Left ventricle myocardium inferior (tissue), 1 donor: ENCODE data around the gene PMPCB. TPM values are rescaled to one million over a fixed set of nuclear protein-coding genes. Genes with fewer than 3 reads are reported as not detected.
"Not testable (repeated sequence)": the region's sequence is repeated elsewhere in the genome, so short reads cannot be mapped to it uniquely, and the experiment has no call there.

Source experiments
- DNase-seq: peaks from one replicate; pipeline ENCODE4 v3.0.0-alpha.2; 2020
- H3K27ac ChIP-seq: fragments of 200-600 bp; replicated peaks from 2 replicates; pipeline ENCODE4 v1.8.0; 2021
- H3K27me3 ChIP-seq: fragments of 200-600 bp; 2 replicates; pipeline ENCODE4 v1.8.0; 2021; ENCODE audit warnings: low read depth
- H3K36me3 ChIP-seq: fragments of 200-600 bp; 2 replicates; pipeline ENCODE4 v1.8.0; 2021
- H3K4me1 ChIP-seq: fragments of 200-600 bp; 2 replicates; pipeline ENCODE4 v1.8.0; 2021
- H3K4me3 ChIP-seq: fragments of 200-600 bp; 2 replicates; pipeline ENCODE4 v1.8.0; 2021; ENCODE audit warnings: mild to moderate bottlenecking, moderate library complexity
- H3K9me3 ChIP-seq: fragments of 200-600 bp; replicated peaks from 2 replicates; pipeline ENCODE4 v1.8.0; 2021
- intact Hi-C: fragments of 100-400 bp; cut with micrococcal nuclease; formaldehyde crosslinking; loops from one replicate; pipeline ENCODE4 v1.11.0; 2022
- long read RNA-seq: library from polyadenylated mRNA; unstranded; transcript quantifications from one replicate; pipeline ENCODE4 v2.0.0, GENCODE V29; 2021
- total RNA-seq: library from RNA; stranded (reverse); fragmentation: NEBNext Ultra II Directional; extraction: Animal tissue kit (Norgen Biotek cat#: 25700); gene quantifications from one replicate; pipeline ENCODE4 v1.2.1, GENCODE V29; 2021
- TF ChIP-seq, protein P1 (sequence below): fragments of 200-600 bp; IDR thresholded peaks from 2 replicates; pipeline ENCODE4 v1.8.0; 2021; ENCODE audit warnings: antibody characterized with exemption, mild to moderate bottlenecking, borderline replicate concordance
- donor health status: DM: no; HTN: yes; CAD: no; lungs with severe emphysema.

Gene PMPCB, protein sequence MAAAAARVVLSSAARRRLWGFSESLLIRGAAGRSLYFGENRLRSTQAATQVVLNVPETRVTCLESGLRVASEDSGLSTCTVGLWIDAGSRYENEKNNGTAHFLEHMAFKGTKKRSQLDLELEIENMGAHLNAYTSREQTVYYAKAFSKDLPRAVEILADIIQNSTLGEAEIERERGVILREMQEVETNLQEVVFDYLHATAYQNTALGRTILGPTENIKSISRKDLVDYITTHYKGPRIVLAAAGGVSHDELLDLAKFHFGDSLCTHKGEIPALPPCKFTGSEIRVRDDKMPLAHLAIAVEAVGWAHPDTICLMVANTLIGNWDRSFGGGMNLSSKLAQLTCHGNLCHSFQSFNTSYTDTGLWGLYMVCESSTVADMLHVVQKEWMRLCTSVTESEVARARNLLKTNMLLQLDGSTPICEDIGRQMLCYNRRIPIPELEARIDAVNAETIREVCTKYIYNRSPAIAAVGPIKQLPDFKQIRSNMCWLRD
- 78.1 TPM for total RNA-seq
- long read RNA-seq, transcript PMPCB-201 (13 exons, 2,472 nt) = major isoform, 76 of 81 reads
- long read RNA-seq, partial matches to known transcripts = 2 of 81 reads
- long read RNA-seq, other reads (novel, unspliced or antisense) = 2 of 81 reads

DNA sequence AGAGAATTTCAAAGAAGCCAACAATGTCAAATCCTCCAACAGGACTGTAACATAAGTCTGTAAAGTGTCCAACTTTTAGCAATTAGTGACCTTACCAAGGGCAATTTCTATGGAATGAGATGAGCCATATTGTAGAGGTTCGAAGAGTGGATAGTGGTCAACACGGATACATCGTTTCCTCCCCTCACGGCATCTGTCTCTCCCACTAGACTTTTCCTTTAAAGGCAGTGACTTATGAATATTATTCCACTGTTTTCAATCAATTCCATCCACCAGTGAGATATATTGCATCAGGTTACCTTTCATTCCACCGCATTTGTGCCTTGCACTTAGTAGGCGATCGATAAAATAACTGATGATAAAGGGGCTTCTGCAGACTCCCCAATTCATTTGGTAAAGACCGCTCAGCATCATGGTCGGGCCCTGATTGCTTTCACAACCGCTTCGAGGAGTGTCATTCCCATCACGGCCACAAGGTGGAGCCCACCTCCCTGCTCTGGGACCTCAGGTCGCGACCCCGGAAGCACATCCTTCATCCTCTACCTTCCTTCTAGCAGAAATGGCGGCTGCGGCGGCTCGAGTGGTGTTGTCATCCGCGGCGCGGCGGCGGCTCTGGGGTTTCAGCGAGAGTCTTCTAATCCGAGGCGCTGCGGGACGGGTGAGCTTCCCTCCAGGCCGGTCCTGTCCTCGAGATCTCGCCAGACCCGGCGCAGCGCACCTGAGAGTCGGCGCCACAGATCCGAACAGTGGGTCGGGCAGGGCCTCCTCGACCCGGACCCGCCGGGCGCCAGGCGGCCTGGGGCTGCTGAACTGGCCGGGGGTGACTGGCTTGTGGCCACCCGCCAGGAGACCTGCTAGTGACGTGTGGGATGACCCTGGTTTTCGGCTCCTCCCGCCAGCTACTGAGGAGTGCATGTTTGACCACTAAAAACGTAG lies at the start of gene PMPCB:
PMPCB (plus strand) TSS at position 535 of the 936 bp plus-strand sequence; CDS start at position 560, 25 bp downstream.
- Histone ChIP-seq H3K9me3 (no peaks in the 10 kb centered on the region), H3K4me1 (peaks cover 32% of the 10 kb centered on the region), H3K4me3 (peak within 1 kb of the TSS; percentile 98), H3K36me3 (peaks cover 35% of the 10 kb centered on the region), H3K27me3 (no peaks in the 10 kb centered on the region), H3K27ac (peak within 1 kb of the TSS; percentile 89)
- intact Hi-C loops = no loop called here
- TF ChIP-seq, protein P1, sequence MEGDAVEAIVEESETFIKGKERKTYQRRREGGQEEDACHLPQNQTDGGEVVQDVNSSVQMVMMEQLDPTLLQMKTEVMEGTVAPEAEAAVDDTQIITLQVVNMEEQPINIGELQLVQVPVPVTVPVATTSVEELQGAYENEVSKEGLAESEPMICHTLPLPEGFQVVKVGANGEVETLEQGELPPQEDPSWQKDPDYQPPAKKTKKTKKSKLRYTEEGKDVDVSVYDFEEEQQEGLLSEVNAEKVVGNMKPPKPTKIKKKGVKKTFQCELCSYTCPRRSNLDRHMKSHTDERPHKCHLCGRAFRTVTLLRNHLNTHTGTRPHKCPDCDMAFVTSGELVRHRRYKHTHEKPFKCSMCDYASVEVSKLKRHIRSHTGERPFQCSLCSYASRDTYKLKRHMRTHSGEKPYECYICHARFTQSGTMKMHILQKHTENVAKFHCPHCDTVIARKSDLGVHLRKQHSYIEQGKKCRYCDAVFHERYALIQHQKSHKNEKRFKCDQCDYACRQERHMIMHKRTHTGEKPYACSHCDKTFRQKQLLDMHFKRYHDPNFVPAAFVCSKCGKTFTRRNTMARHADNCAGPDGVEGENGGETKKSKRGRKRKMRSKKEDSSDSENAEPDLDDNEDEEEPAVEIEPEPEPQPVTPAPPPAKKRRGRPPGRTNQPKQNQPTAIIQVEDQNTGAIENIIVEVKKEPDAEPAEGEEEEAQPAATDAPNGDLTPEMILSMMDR = peak; percentile 98
- DNase-seq = peak; percentile 97

DNA sequence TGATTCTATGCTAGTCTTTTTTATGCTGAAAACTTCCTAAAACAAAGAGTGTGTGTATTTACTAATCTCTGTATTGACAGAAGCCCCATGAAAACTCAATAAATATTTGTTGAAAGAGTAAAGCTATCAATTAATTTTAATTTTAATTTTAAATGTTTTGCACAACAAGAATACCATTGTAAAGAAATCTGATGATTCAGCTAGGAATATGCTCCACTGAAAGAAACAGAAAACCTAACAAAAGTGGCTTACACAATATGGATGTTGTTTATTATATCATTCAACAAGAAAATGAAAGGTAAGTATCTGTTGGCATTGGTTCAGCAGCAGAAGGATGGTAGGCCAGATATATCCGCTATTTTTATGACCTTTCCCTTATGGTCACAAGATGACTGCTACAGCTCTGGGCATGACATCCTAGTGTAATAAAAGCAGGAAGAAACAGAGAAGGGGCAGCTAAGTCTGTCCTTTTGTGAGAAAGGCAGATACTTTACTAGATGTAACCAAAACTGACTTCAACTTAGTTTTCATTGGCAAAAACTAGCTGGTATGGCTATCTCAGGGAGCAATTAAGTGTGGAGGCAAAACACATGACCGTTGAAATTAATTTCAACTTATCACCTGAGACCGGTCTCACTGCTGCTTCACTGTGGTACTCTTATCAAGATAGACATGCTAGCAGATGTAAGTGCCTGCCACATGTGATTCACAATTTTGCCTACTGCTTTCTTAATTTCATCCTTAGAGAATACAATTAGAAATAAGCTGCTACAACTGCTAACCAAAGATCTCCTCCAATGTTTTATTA lies 43.3 kb upstream of the PMPCB start:
- H3K36me3 ChIP-seq, intact Hi-C loops, H3K4me3 ChIP-seq, DNase-seq, H3K27me3 ChIP-seq, H3K4me1 ChIP-seq, H3K27ac ChIP-seq: not testable (repeated sequence)
- H3K9me3 ChIP-seq = peaks cover 14% of the 10 kb centered on the region

DNA sequence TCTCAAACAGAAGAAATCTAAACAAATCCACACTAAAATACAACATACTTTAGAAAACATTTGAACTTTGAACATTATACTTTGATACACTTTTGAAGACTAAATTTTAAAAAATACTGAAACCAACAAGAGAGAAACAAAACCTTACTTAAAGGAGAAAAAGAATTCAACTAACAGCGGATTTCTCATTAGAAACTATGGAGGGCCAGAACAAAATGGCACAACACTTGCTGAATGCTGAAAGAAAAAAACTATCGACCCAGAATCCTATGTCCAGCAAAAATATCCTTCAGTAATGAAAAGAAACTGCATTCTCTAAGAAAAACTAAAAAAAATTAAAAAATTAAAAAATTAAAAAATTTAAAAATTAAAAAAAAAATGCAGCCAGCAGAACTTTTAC lies 33.2 kb upstream of the PMPCB start:
- H3K4me3 ChIP-seq, intact Hi-C loops, DNase-seq, H3K4me1 ChIP-seq, H3K36me3 ChIP-seq, H3K27ac ChIP-seq, H3K9me3 ChIP-seq, H3K27me3 ChIP-seq: not testable (repeated sequence)

DNA sequence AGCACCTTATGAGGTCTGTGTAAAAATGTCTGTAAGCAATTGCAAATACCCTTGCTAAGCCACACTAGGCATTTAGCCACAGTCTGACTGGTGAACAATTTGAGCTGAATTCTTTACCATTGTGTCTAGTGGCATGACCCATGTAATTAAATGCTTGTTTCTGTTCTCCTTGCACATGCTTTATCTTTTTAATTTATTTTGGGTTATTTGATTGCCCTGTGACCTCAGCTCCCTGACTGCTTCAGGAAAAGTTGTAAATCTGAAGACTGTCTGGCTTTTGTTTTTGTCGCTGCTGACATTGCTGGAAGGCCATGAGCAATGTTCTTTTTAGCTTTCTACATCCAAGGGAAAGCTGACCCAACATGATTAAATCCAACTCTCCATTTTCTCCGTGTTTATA lies 31.0 kb upstream of the PMPCB start:
- H3K27ac ChIP-seq, H3K36me3 ChIP-seq, H3K27me3 ChIP-seq, DNase-seq, intact Hi-C loops, H3K4me1 ChIP-seq, H3K9me3 ChIP-seq, H3K4me3 ChIP-seq: not testable (repeated sequence)

DNA sequence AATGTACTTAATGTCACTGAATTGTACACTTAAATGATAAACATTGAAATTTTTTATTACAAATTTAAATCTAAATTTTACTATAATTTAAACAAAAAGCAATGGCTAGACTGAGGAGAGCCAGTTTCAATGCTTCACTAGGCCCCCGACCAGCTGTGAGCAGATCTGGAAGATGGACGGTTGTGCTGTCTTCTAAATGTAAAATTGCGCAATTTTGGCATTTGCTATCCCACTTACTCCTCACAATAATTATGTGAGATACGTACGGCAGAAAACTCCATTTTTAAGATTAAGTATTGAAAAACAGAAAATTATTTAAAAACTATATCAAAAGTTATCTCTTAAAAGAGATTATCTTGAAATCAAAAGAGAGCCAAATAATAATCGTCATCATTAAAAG lies 23.9 kb upstream of the PMPCB start:
- intact Hi-C loops, H3K4me3 ChIP-seq: not testable (repeated sequence)

DNA sequence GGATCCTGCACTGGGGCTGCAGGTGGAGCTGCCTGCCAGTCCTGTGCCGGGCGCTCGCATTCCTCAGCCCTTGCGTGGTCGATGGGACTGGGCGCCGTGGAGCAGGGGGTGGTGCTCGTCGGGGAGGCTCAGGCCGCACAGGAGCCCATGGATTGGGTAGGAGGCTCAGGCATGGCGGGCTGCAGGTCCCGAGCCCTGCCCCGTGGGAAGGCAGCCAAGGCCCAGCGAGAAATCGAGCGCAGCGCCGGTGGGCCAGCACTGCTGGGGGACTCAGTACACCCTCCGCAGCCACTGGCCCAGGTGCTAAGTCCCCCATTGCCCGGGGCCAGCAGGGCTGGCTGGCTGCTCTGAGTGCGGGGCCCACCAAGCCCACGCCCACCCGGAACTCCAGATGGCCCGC lies 22.4 kb upstream of the PMPCB start:
- H3K27me3 ChIP-seq, H3K4me3 ChIP-seq, H3K9me3 ChIP-seq, H3K36me3 ChIP-seq, intact Hi-C loops, H3K4me1 ChIP-seq, H3K27ac ChIP-seq, DNase-seq: not testable (repeated sequence)

More for the DNA sequence above, 23.9 kb upstream of the PMPCB start:
- not testable (repeated sequence) for H3K9me3 ChIP-seq, H3K36me3 ChIP-seq, H3K27me3 ChIP-seq, DNase-seq, H3K4me1 ChIP-seq, H3K27ac ChIP-seq

DNA sequence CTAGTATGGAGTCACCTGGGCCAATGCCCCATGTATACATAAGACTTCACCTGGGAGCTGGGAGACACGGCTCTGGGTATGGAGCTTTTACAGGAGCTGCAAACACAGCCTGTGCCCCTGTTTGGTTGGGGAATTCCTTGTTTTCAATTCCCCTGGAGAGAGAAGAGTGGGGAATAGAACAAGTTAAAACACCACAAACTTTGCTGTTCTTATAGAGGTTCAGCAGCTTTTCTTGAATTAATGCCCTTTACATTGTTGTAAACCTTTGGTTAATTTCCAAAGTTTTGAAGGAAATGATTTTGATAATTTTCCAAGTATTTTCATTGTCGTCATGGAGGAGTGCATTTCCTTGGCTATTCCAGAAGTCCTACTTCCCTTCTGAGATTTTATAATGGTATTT lies 19.0 kb upstream of the PMPCB start:
- DNase-seq, H3K4me3 ChIP-seq, H3K36me3 ChIP-seq, H3K27ac ChIP-seq, intact Hi-C loops, H3K9me3 ChIP-seq, H3K27me3 ChIP-seq: not testable (repeated sequence)
- H3K4me1 ChIP-seq = peaks cover 15% of the 10 kb centered on the region

DNA sequence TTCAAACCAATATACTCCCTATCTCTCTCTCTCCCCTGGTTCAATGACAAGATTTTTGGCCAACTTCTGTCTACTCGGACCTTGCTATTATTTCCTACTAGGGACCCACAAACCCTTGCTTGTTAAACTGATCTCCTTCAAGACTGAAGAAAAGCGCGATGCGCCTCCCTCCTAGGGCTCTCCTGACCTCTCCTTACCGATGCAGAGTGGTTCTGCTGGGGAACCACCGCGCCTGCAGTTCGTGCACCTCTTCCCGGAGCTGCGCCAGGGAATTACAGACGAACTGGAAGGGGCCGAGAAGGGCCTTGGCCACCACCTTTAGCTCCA lies 17.6 kb upstream of the PMPCB start:
- Histone ChIP-seq H3K4me1 (peaks cover 15% of the 10 kb centered on the region), H3K27ac (peak overlapping the region; percentile 60), H3K4me3 (peak overlapping the region; percentile 72)
- H3K36me3 ChIP-seq, H3K27me3 ChIP-seq, DNase-seq, intact Hi-C loops, H3K9me3 ChIP-seq: not testable (repeated sequence)

DNA sequence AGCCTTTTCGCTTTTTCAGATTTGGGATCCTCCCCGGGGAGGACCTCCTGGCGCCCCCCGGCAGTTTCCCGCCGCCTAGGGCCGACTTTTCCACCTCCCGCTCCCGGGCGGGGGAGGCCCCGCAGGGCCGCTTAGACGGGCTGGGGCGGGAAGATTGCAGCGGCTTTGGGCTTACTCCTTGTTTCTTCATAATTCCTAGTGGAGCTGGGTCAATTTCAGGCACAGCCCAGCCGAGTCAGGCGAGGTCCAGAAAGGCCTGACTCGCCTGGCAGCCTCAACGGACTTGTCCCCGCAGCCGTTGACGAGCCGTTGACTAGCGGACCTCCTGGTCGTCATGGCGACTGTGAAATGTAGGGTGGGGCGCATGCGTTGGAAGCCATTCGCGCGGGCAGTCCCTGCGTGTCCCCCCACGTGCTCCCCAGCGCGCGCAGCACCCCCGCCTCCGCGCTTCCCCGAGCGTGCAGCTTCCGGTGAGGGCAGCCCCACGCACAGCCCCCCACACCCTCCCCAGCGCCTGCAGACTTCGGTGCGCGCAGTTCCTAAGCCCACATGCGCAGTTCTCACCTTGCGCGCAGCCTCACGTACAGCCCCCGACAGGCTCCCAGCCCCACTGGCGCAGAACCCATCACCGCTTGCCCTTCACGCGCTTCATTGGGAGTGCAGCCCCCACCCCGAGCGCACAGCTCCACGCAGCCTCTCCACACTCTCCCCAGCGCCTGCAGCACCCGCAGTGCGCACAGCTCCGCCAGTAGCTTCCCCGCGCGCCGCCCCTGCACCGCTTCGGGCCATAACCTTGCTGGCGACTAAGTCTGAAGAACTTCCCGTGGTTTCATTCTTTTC lies 17.1 kb upstream of the PMPCB start:
- H3K9me3 ChIP-seq, H3K27me3 ChIP-seq, intact Hi-C loops, H3K36me3 ChIP-seq: not testable (repeated sequence)
- peak overlapping the region; percentile 72 for H3K4me3 ChIP-seq
- H3K4me1 ChIP-seq = peaks cover 15% of the 10 kb centered on the region
- DNase-seq = peak; percentile 65
- peak overlapping the region; percentile 60 for H3K27ac ChIP-seq

DNA sequence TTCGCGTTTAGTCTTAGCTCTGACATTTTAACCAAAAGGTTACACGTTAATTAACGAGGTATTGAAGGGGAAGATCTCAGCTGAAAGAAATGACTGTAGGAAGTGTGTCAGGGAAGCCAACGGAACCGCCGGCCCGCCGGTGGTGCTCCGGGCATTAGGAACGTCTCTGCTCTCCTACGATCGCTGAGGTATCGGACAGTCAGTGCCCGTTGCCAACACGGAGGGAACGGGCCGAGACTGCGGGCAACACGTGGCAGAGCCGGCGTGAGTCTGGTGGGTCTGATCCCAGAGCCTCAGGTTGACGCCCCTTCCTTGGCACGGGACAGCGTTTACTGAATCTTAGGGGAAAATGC lies 16.5 kb upstream of the PMPCB start:
- H3K27me3 ChIP-seq, intact Hi-C loops, H3K36me3 ChIP-seq, H3K9me3 ChIP-seq: not testable (repeated sequence)
- Histone ChIP-seq H3K4me3 (peak overlapping the region; percentile 72), H3K4me1 (peaks cover 15% of the 10 kb centered on the region), H3K27ac (peak overlapping the region; percentile 60)
- DNase-seq = peak; percentile 22
